Middle frontal gyrus (tissue), 1 donor: ENCODE data around the gene KCNB1.

ENCODE experiments used
- DNase-seq: peaks from one replicate; pipeline ENCODE4 v3.0.0-alpha.2; 2015; ENCODE audit warnings: low spot score; ENCODE audit errors: extremely low spot score

KCNB1 gene

GRCh38 chr20:49444553-49444990, 37.9 kb downstream of the KCNB1 start:
- no peak for DNase-seq

- no peak for DNase-seq
Observed at GRCh38 chr20:49437057-49437456, 45.4 kb downstream of the KCNB1 start.

GRCh38 chr20:49435639-49436038, 46.8 kb downstream of the KCNB1 start:
- no peak for DNase-seq

GRCh38 chr20:49433333-49433732, 49.1 kb downstream of the KCNB1 start:
- DNase-seq = no peak

GRCh38 chr20:49432550-49432949, 49.9 kb downstream of the KCNB1 start:
- DNase-seq = peak; percentile 46

GRCh38 chr20:49431329-49431728, 51.1 kb downstream of the KCNB1 start:
- no peak for DNase-seq

- no peak for DNase-seq
Observed at GRCh38 chr20:49430320-49430719, 52.1 kb downstream of the KCNB1 start.

GRCh38 chr20:49427751-49428518, 54.5 kb downstream of the KCNB1 start:
- no peak for DNase-seq

GRCh38 chr20:49426873-49427272, 55.6 kb downstream of the KCNB1 start:
- DNase-seq = no peak

- DNase-seq = no peak
Observed at GRCh38 chr20:49426395-49426794, 56.1 kb downstream of the KCNB1 start.

- peak; percentile 71 for DNase-seq
Observed at GRCh38 chr20:49424536-49424935, 57.9 kb downstream of the KCNB1 start.

GRCh38 chr20:49422161-49422560, 60.3 kb downstream of the KCNB1 start:
- DNase-seq = no peak

- no peak for DNase-seq
Observed at GRCh38 chr20:49420811-49421295, 61.6 kb downstream of the KCNB1 start.

- DNase-seq = no peak
Observed at GRCh38 chr20:49420292-49420691, 62.2 kb downstream of the KCNB1 start.

GRCh38 chr20:49419785-49420184, 62.7 kb downstream of the KCNB1 start:
- DNase-seq = no peak

GRCh38 chr20:49418809-49419208, 63.7 kb downstream of the KCNB1 start:
- DNase-seq = no peak

- no peak for DNase-seq
Observed at GRCh38 chr20:49417843-49418555, 64.5 kb downstream of the KCNB1 start.

- no peak for DNase-seq
Observed at GRCh38 chr20:49415668-49416044, 66.8 kb downstream of the KCNB1 start.

GRCh38 chr20:49415005-49415667, 67.3 kb downstream of the KCNB1 start:
- DNase-seq = no peak

- DNase-seq = no peak
Observed at GRCh38 chr20:49413677-49414076, 68.8 kb downstream of the KCNB1 start.

- no peak for DNase-seq
Observed at GRCh38 chr20:49412953-49413352, 69.5 kb downstream of the KCNB1 start.

- DNase-seq = no peak
Observed at GRCh38 chr20:49412254-49412653, 70.2 kb downstream of the KCNB1 start.
